ENCODE results near the gene EPB41L4A.

- no peak for TF ChIP-seq GATA2 (IDR thresholded peaks at IDR 0.05; ENCODE audit: low read depth, low read length)
- TF ChIP-seq GATA3 (IDR thresholded peaks at IDR 0.05; ENCODE audit: low read depth, low read length): no peak
Observed at GRCh38 chr5:112436144-112436543, 17.1 kb upstream of the EPB41L4A start.

Measured in SH-SY5Y (cell line).